Measurements from ENCODE around the gene ARID3A. TPM values are rescaled to one million over a fixed set of nuclear protein-coding genes. Genes with fewer than 3 reads are reported as not detected.

ARID3A gene
- total and polyA plus RNA-seq, 2 of the 13 experiments (the other 11 are each of a cell fraction or from before 2014, with no cell fraction given) = 71.3 to 77.9 TPM

DNA sequence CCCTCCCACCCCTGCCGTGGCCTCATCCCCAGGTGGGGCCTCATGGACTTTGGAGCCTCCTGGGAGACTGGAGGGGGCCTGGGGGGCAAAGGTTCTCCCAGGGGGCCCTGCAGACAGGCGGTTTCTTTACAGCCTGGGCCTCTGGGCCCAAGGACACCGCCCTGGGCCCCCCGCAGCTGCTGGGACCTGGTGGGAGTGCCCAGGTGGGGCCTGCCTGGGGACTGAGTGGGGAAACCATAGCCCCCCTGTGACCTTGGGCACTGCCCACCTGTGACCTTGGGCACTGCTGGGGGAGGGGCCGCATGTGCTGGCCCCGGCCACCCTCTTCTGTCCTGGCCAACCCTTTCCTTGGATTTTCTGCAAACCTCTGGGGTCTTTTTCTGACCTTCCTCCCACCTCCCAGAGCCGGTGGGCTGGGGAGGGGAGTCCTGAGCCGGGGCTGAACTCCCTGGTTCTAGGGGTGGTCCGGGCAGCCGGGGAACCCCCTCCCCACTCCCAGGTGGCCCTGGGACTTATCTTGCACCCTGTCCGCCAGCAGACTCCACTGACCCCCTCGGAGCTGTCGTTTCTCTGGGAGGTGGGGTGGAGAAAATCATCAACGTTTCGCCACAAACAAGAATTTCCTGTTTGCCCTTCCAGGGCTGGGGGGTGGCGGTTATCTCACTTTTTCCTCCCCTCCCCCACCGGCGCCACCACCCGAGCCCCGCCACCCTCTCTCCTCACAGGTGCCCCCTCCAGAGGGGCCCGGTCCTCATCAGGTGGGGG, 27.0 kb downstream of the ARID3A start (continued):
- TF ChIP-seq STAG1 (CRISPR knock-in tag; IDR thresholded peaks at IDR 0.05) = peak; percentile 23
- TF ChIP-seq, protein P1, sequence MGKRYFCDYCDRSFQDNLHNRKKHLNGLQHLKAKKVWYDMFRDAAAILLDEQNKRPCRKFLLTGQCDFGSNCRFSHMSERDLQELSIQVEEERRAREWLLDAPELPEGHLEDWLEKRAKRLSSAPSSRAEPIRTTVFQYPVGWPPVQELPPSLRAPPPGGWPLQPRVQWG (CRISPR knock-in tag; IDR thresholded peaks at IDR 0.05; ENCODE audit: borderline replicate concordance, low read depth) = no peak
- TF ChIP-seq, protein P2, sequence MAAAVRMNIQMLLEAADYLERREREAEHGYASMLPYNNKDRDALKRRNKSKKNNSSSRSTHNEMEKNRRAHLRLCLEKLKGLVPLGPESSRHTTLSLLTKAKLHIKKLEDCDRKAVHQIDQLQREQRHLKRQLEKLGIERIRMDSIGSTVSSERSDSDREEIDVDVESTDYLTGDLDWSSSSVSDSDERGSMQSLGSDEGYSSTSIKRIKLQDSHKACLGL (CRISPR knock-in tag; IDR thresholded peaks at IDR 0.05) = peak; percentile 53; the same call in 1 of the 2 replicates
- peak; percentile 99 for TF ChIP-seq MAZ (IDR thresholded peaks at IDR 0.05; ENCODE audit: borderline replicate concordance, low read depth, low read length)
- peak; percentile 100 for TF ChIP-seq MAZ (CRISPR knock-in tag; IDR thresholded peaks at IDR 0.05; ENCODE audit: low read depth)
- TF ChIP-seq, protein P3, sequence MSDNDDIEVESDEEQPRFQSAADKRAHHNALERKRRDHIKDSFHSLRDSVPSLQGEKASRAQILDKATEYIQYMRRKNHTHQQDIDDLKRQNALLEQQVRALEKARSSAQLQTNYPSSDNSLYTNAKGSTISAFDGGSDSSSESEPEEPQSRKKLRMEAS (IDR thresholded peaks at IDR 0.05) = peak; percentile 79
- TF ChIP-seq RNF2 (conservative IDR thresholded peaks at IDR 0.05; ENCODE audit: low read depth) = no peak
- TF ChIP-seq ZNF460 (CRISPR knock-in tag; IDR thresholded peaks at IDR 0.05; ENCODE audit: borderline replicate concordance) = peak; percentile 46; the same call in 1 of the 2 replicates
- TF ChIP-seq FOXJ3 (CRISPR knock-in tag; IDR thresholded peaks at IDR 0.05; ENCODE audit: borderline replicate concordance) = peak; percentile 93
- peak; percentile 40; the same call in 1 of the 2 replicates for TF ChIP-seq CEBPB (IDR thresholded peaks at IDR 0.05; ENCODE audit: borderline replicate concordance, low read depth, low read length)
- TF ChIP-seq NR2C2 (CRISPR knock-in tag; IDR thresholded peaks at IDR 0.05; ENCODE audit: borderline replicate concordance) = peak; percentile 88
- no peak for TF ChIP-seq ADNP (CRISPR knock-in tag; IDR thresholded peaks at IDR 0.05)
- TF ChIP-seq ZNF563 (CRISPR knock-in tag; IDR thresholded peaks at IDR 0.05) = peak; percentile 52; the same call in 1 of the 2 replicates
- peak; percentile 91 for TF ChIP-seq ZNF788 (CRISPR knock-in tag; IDR thresholded peaks at IDR 0.05; ENCODE audit: borderline replicate concordance)
- TF ChIP-seq SP1 (IDR thresholded peaks at IDR 0.05) = no peak
- TF ChIP-seq SP1 (CRISPR knock-in tag; IDR thresholded peaks at IDR 0.05) = peak; percentile 58
- no peak for TF ChIP-seq ZNF3 (CRISPR knock-in tag; IDR thresholded peaks at IDR 0.05)
- TF ChIP-seq HNRNPH1 (optimal IDR thresholded peaks at IDR 0.05; ENCODE audit: low read depth, low read length) = no peak
- no peak for TF ChIP-seq MLLT10 (CRISPR knock-in tag; IDR thresholded peaks at IDR 0.05)
- TF ChIP-seq DPF2 (CRISPR knock-in tag; IDR thresholded peaks at IDR 0.05; ENCODE audit: borderline replicate concordance, low read depth) = peak; percentile 87; the same call in 1 of the 2 replicates
- TF ChIP-seq, protein P4, sequence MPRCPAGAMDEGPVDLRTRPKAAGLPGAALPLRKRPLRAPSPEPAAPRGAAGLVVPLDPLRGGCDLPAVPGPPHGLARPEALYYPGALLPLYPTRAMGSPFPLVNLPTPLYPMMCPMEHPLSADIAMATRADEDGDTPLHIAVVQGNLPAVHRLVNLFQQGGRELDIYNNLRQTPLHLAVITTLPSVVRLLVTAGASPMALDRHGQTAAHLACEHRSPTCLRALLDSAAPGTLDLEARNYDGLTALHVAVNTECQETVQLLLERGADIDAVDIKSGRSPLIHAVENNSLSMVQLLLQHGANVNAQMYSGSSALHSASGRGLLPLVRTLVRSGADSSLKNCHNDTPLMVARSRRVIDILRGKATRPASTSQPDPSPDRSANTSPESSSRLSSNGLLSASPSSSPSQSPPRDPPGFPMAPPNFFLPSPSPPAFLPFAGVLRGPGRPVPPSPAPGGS (CRISPR knock-in tag; IDR thresholded peaks at IDR 0.05) = no peak
- no peak for TF ChIP-seq ZNF251 (CRISPR knock-in tag; IDR thresholded peaks at IDR 0.05)
- TF ChIP-seq, protein P5, sequence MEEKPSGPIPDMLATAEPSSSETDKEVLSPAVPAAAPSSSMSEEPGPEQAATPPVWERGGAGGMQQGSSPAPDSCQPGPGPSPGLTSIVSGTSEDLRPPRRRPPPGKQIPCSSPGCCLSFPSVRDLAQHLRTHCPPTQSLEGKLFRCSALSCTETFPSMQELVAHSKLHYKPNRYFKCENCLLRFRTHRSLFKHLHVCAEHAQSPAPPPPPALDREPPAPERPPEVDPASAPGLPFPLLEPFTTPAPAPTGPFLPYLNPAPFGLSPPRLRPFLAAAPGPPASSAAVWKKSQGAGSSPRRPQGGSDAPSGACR (CRISPR knock-in tag; IDR thresholded peaks at IDR 0.05) = peak; percentile 89; the same call in 1 of the 2 replicates
- TF ChIP-seq, protein P6, sequence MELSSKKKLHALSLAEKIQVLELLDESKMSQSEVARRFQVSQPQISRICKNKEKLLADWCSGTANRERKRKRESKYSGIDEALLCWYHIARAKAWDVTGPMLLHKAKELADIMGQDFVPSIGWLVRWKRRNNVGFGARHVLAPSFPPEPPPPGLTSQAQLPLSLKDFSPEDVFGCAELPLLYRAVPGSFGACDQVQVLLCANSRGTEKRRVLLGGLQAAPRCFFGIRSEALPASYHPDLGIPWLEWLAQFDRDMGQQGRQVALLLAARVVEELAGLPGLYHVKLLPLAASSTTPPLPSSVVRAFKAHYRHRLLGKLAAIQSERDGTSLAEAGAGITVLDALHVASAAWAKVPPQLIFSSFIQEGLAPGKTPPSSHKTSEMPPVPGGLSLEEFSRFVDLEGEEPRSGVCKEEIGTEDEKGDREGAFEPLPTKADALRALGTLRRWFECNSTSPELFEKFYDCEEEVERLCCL (CRISPR knock-in tag; IDR thresholded peaks at IDR 0.05; ENCODE audit: borderline replicate concordance) = no peak
- TF ChIP-seq ISL2 (CRISPR knock-in tag; IDR thresholded peaks at IDR 0.05) = peak; percentile 87
- TF ChIP-seq NFIC (IDR thresholded peaks at IDR 0.05; ENCODE audit: low read length) = peak; percentile 81; the same call in 1 of the 2 replicates
- no peak; the same call in 1 of the 2 replicates for TF ChIP-seq ZNF547 (CRISPR knock-in tag; IDR thresholded peaks at IDR 0.05)
- peak; percentile 62 for TF ChIP-seq BRD4 (CRISPR knock-in tag; IDR thresholded peaks at IDR 0.05)

Data from HepG2 (cell line).